ENCODE measurements around the gene UBXN10.

DNA sequence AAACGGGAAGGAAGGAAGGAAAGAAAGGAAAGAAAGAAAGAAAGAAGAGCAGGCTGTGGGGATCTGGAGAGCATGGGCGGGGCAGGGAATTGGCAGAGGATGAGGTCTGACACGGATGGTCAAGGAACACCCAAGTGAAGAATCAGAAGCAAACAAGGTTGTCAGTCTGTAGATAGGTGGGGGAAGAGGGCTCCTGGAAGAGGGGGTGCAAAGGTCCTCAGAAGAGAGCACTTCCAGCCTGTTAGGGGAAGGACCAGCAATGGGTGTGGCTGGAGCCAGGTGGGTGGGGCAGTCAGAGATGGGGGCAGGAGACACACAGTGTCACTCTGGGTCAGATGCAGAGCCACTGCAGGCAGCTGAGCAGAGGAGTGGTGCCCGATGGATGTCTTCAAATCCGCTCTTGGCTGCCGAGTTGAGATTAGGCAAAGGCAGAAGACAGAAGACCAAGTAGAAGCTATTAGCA, 11.5 kb downstream of the UBXN10 start:
- TF ChIP-seq, protein P1, sequence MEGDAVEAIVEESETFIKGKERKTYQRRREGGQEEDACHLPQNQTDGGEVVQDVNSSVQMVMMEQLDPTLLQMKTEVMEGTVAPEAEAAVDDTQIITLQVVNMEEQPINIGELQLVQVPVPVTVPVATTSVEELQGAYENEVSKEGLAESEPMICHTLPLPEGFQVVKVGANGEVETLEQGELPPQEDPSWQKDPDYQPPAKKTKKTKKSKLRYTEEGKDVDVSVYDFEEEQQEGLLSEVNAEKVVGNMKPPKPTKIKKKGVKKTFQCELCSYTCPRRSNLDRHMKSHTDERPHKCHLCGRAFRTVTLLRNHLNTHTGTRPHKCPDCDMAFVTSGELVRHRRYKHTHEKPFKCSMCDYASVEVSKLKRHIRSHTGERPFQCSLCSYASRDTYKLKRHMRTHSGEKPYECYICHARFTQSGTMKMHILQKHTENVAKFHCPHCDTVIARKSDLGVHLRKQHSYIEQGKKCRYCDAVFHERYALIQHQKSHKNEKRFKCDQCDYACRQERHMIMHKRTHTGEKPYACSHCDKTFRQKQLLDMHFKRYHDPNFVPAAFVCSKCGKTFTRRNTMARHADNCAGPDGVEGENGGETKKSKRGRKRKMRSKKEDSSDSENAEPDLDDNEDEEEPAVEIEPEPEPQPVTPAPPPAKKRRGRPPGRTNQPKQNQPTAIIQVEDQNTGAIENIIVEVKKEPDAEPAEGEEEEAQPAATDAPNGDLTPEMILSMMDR (IDR thresholded peaks at IDR 0.05; ENCODE audit: low read depth, low read length, missing input control): no peak
- TF ChIP-seq TAF1 (conservative IDR thresholded peaks at IDR 0.05) (no peak), EGR1 (IDR thresholded peaks at IDR 0.05; ENCODE audit: low read depth in 2 of 2) (no peak)
- TF ChIP-seq, protein P2, sequence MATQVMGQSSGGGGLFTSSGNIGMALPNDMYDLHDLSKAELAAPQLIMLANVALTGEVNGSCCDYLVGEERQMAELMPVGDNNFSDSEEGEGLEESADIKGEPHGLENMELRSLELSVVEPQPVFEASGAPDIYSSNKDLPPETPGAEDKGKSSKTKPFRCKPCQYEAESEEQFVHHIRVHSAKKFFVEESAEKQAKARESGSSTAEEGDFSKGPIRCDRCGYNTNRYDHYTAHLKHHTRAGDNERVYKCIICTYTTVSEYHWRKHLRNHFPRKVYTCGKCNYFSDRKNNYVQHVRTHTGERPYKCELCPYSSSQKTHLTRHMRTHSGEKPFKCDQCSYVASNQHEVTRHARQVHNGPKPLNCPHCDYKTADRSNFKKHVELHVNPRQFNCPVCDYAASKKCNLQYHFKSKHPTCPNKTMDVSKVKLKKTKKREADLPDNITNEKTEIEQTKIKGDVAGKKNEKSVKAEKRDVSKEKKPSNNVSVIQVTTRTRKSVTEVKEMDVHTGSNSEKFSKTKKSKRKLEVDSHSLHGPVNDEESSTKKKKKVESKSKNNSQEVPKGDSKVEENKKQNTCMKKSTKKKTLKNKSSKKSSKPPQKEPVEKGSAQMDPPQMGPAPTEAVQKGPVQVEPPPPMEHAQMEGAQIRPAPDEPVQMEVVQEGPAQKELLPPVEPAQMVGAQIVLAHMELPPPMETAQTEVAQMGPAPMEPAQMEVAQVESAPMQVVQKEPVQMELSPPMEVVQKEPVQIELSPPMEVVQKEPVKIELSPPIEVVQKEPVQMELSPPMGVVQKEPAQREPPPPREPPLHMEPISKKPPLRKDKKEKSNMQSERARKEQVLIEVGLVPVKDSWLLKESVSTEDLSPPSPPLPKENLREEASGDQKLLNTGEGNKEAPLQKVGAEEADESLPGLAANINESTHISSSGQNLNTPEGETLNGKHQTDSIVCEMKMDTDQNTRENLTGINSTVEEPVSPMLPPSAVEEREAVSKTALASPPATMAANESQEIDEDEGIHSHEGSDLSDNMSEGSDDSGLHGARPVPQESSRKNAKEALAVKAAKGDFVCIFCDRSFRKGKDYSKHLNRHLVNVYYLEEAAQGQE (IDR thresholded peaks at IDR 0.05): no peak

Data from liver (tissue), 3 donors.